ENCODE data around the gene ADGRL2. TPM values are rescaled to one million over a fixed set of nuclear protein-coding genes. Genes with fewer than 3 reads are reported as not detected.

The ADGRL2 gene
- total and polyA plus RNA-seq, 9 of the 15 experiments (the other 6 are each of a cell fraction or from before 2014, with no cell fraction given): 0.03 to 0.15 (median 0.13) TPM; not detected in 6

GRCh38 chr1:81824759-81825158 is 24.0 kb downstream of the ADGRL2 start:
- intact Hi-C loops (cut with micrococcal nuclease): no loop called here
- POLR2A ChIA-PET: no interaction called here
- TF ChIP-seq GATAD2B (IDR thresholded peaks at IDR 0.05; ENCODE audit: borderline replicate concordance) (no peak), BCOR (IDR thresholded peaks at IDR 0.05) (no peak), C11orf30 (IDR thresholded peaks at IDR 0.05; ENCODE audit: low read depth) (no peak), HEY1 (CRISPR knock-in tag; IDR thresholded peaks at IDR 0.05; ENCODE audit: borderline replicate concordance) (no peak), SRSF7 (optimal IDR thresholded peaks at IDR 0.05; ENCODE audit: low read depth, low read length) (no peak), KDM4B (IDR thresholded peaks at IDR 0.05; ENCODE audit: borderline replicate concordance in 2 of 2, low read depth in 1 of 2) (no peak), ZSCAN29 (IDR thresholded peaks at IDR 0.05) (no peak), ZNF318 (IDR thresholded peaks at IDR 0.05; ENCODE audit: borderline replicate concordance in 1 of 2, low read depth in 1 of 2) (no peak), IFI16 (CRISPR knock-in tag; IDR thresholded peaks at IDR 0.05) (no peak), CREM (IDR thresholded peaks at IDR 0.05; ENCODE audit: low read depth) (no peak), RBM22 (IDR thresholded peaks at IDR 0.05; ENCODE audit: low read depth, low read length, poor library complexity, severe bottlenecking) (no peak), ZNF449 (CRISPR knock-in tag; IDR thresholded peaks at IDR 0.05) (no peak), TRIM25 (IDR thresholded peaks at IDR 0.05; ENCODE audit: borderline replicate concordance) (no peak)

More at GRCh38 chr1:81824759-81825158, 24.0 kb downstream of the ADGRL2 start:
- ATAC-seq (no peak), FAIRE-seq (no peak), DNase-seq (ENCODE audit: extremely low read depth in 1 of 4, low spot score in 3 of 4) (no peak)
- 0% methylated on average over 3 of the region's 4 CpGs for WGBS (ENCODE audit: insufficient coverage, low coverage, missing lambda C conversion rate)
- no peak overlapping the region for H2AFZ ChIP-seq (ENCODE audit: low read depth, low read length)
- no peaks in the 10 kb centered on the region for H3K27me3 ChIP-seq (ENCODE audit: control insufficient read depth in 2 of 2, insufficient read depth in 2 of 2, low read length in 2 of 2)
- H3K27ac ChIP-seq (ENCODE audit: extremely low read depth, low read depth, low read length): no peak overlapping the region
- H3K9ac ChIP-seq (ENCODE audit: insufficient read depth in 1 of 2, low read depth in 2 of 2, low read length in 2 of 2): no peak overlapping the region
- H3K36me3 ChIP-seq (ENCODE audit: control insufficient read depth, insufficient read depth, low read length): no peaks in the 10 kb centered on the region
- H3K4me1 ChIP-seq (replicated peaks in 1 of 2; ENCODE audit: control insufficient read depth in 2 of 2, insufficient read depth in 2 of 2, low read length in 2 of 2): no peaks in the 10 kb centered on the region
- in situ Hi-C loops (cut with MboI): no loop called here
- H3K9me1 ChIP-seq (ENCODE audit: control insufficient read depth, insufficient read depth, low read length): no peaks in the 10 kb centered on the region
- H4K20me1 ChIP-seq (replicated peaks; ENCODE audit: control insufficient read depth, insufficient read depth, low read length): no peaks in the 10 kb centered on the region
- no peaks in the 10 kb centered on the region for H3K9me3 ChIP-seq (replicated peaks; ENCODE audit: control insufficient read depth, insufficient read depth, low read depth, low read length)
- H3K4me3 ChIP-seq: no peak overlapping the region
- no peak overlapping the region for H3K4me2 ChIP-seq (ENCODE audit: insufficient read depth, low read length)
- H3K79me2 ChIP-seq (ENCODE audit: control insufficient read depth, insufficient read depth, low read length): no peaks in the 10 kb centered on the region
- CTCF ChIA-PET (ENCODE audit: low intra/inter-chr PET ratio): no interaction called here
- BruUV-seq (replicated peaks): no TSS peak
